Stomach smooth muscle (tissue), 2 donors: Measurements from ENCODE around the gene OLA1.

Experiments used
- H3K27ac ChIP-seq: one replicate; pipeline ENCODE4 v1.7.0; 2013; ENCODE audit warnings: mild to moderate bottlenecking, low read length, inconsistent platforms
- H3K27me3 ChIP-seq, 2 donors: one replicate each; pipeline ENCODE4 v1.7.0; 2013; ENCODE audit warnings: low read length in 2 of 2; ENCODE audit not compliant: insufficient read depth in 2 of 2, control insufficient read depth in 1 of 2
- H3K36me3 ChIP-seq, 2 donors: one replicate each; pipeline ENCODE4 v1.7.0; 2013; ENCODE audit warnings: low read length in 2 of 2; ENCODE audit not compliant: control insufficient read depth in 2 of 2, insufficient read depth in 2 of 2
- H3K4me1 ChIP-seq: one replicate; pipeline ENCODE4 v1.7.0; 2013; ENCODE audit warnings: low read length; ENCODE audit not compliant: control insufficient read depth, insufficient read depth
- H3K4me3 ChIP-seq, 2 donors: one replicate each; pipeline ENCODE4 v1.7.0; 2013; ENCODE audit warnings: low read length in 2 of 2
- H3K9ac ChIP-seq, 2 donors: one replicate each; pipeline ENCODE4 v1.7.0; 2013; ENCODE audit warnings: low read length in 2 of 2, mild to moderate bottlenecking in 1 of 2
- H3K9me3 ChIP-seq, 2 donors: one replicate each; pipeline ENCODE4 v1.7.0; 2013; ENCODE audit warnings: low read length in 2 of 2; ENCODE audit not compliant: control insufficient read depth in 2 of 2
- donor health status: healthy.
- donor health status: Pancreatic carcinoma.

The OLA1 gene

DNA sequence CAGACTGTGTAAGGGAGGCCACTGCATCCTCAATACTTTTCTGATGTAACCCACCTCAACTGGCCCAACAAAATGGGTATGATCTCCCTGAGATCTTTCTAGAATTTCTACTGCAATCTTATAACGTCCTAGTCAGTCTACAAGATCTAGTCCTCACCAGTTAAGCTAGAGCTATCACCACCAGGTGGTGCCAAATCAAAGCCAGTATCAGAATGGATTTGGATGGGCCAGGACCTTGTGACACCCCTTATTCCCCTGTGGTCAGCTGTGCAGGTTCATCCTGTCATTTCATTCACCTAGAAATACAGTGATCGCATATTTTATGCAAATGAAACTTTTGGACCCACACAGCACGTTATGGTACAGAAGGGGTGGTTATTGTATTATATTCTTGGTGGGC, 90.3 kb downstream of the OLA1 start:
- no peaks in the 10 kb centered on the region for H3K9me3 ChIP-seq
- no peaks in the 10 kb centered on the region for H3K4me1 ChIP-seq
- no peaks in the 10 kb centered on the region for H3K27me3 ChIP-seq
- no peak overlapping the region for H3K4me3 ChIP-seq
- H3K36me3 ChIP-seq: no peaks in the 10 kb centered on the region
- H3K9ac ChIP-seq: no peak overlapping the region
- no peak overlapping the region for H3K27ac ChIP-seq

DNA sequence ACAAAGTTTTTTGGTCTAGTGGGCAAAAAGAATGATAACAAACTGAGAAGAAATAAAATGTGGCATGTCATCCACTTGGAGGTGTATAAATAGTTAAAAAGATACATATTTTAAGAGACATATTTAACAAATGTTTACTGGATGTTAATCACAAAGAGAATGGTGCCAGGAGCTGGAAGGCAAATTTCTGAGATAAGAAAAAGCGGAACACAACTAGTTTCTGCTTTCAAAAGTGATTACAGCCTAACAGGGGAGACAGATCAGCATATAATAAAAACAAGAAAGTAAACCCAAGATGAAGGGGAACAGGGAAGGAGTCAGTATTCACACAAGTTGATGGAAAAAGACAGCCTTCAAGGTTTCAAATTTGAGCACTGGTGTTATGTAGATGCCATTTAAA, 91.3 kb downstream of the OLA1 start:
- Histone ChIP-seq H3K9ac (no peak overlapping the region), H3K4me1 (no peaks in the 10 kb centered on the region), H3K27me3 (no peaks in the 10 kb centered on the region), H3K36me3 (no peaks in the 10 kb centered on the region), H3K27ac (no peak overlapping the region), H3K4me3 (no peak overlapping the region), H3K9me3 (no peaks in the 10 kb centered on the region)

DNA sequence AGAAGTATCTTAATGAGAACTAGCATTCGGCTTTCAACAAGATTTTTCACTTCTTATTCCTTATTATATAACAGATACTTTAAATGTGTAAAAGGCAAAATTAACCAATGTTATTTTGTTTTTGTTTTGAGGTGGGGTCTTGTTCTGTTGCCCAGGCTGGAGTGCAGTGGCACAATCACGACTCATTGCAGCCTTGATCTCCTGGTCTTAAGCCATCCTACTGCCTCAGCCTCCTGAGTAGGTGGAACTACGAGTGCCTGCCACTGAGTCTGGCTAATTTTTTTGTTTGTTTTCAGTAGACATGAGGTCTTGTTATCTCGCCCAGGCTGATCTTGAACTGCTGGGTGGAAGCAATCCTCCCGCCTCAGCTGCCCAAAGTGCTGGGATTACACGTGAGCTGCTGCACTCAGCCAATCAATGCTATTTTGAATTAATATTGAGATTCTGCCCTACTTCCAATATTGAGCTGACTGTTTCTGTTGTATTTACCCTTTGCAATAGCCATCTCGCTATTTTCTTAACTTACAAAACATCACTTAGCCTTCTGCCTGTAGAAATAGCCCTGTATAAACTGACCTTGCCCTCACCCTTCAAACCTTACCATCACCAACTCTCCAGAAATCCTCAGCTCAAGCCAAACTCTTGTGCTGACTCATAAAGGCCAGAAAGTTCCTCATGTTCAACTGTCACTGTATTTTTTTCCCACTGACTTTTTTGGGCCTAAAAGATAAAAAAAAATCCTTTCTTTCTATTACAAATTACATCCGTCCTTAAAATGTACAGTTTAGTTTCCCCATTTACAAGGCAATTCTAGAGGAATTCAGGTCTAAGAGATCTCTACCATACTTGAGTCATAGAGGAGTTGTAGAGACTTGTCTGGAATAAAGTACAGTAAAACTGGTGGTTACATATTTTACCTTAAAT, 94.3 kb downstream of the OLA1 start:
- Histone ChIP-seq H3K4me1 (no peaks in the 10 kb centered on the region), H3K27ac (no peak overlapping the region)

DNA sequence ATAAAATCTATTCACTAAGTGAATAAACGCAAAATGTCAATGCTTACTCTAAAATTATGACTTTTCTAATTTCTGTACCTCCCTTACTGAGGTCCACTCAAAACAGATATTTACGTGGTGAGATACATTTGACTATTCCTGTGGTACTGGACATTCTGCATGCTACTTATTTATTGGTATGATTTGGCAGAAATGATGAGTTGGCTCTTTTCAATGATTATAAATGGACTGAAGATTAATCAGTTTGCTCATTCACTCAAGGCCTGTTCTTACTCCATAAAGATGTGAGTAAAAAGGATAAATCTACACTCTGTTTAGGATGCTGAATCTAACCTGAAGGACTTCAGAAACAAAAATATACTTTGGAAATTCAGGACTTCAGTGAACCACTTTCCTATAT, 98.8 kb downstream of the OLA1 start:
- H3K27ac ChIP-seq: no peak overlapping the region
- H3K27me3 ChIP-seq: no peaks in the 10 kb centered on the region
- H3K36me3 ChIP-seq: no peaks in the 10 kb centered on the region
- H3K9ac ChIP-seq: no peak overlapping the region
- no peak overlapping the region for H3K4me3 ChIP-seq
- H3K4me1 ChIP-seq: no peaks in the 10 kb centered on the region
- H3K9me3 ChIP-seq: no peaks in the 10 kb centered on the region

More for the DNA sequence above, 94.3 kb downstream of the OLA1 start:
- H3K4me3 ChIP-seq: no peak overlapping the region
- no peaks in the 10 kb centered on the region for H3K36me3 ChIP-seq
- no peaks in the 10 kb centered on the region for H3K9me3 ChIP-seq
- H3K9ac ChIP-seq: no peak overlapping the region
- H3K27me3 ChIP-seq: no peaks in the 10 kb centered on the region

DNA sequence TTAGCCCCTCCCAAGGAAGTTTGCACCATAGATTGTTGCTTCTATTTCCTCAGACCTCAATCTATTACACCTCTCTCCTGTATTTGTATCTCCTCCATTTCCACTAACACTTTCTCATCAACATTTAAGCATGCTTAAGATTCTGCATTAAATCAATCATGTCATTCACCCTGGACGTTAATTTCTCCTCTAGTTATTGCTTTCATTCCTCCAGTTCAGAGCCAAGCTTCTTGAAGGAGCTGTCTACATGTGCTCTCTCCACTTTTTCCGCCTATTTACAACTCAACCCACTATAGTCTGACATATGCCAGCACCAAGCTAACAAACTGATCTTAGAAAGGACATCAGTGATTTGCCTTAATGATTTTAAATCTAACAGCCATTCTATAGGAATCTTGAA, 99.5 kb downstream of the OLA1 start:
- Histone ChIP-seq H3K27me3 (no peaks in the 10 kb centered on the region), H3K9ac (no peak overlapping the region), H3K9me3 (no peaks in the 10 kb centered on the region), H3K36me3 (no peaks in the 10 kb centered on the region), H3K27ac (no peak overlapping the region), H3K4me3 (no peak overlapping the region), H3K4me1 (no peaks in the 10 kb centered on the region)

DNA sequence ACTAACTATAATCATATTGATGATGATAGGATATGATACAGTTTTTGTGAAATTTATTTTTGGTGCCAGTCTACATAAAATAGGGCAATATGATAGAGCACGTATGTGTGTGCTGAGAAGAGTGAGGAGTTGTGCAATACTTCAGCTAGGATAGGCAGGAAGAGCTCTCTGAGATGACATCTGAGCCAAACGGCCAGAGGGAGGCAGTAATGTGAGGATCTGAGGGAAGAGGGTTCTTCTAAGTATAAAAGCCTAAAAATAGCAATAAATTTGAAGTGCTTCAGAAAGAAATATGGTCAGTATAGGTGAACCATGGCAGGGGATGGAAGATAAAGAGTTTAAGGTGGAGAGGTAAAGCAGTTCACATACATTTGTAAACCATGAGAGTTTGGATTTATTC, 102.5 kb downstream of the OLA1 start:
- no peak overlapping the region for H3K27ac ChIP-seq
- H3K4me3 ChIP-seq: no peak overlapping the region
- no peaks in the 10 kb centered on the region for H3K36me3 ChIP-seq
- no peaks in the 10 kb centered on the region for H3K27me3 ChIP-seq
- H3K9me3 ChIP-seq: no peaks in the 10 kb centered on the region
- H3K9ac ChIP-seq: no peak overlapping the region
- no peaks in the 10 kb centered on the region for H3K4me1 ChIP-seq

DNA sequence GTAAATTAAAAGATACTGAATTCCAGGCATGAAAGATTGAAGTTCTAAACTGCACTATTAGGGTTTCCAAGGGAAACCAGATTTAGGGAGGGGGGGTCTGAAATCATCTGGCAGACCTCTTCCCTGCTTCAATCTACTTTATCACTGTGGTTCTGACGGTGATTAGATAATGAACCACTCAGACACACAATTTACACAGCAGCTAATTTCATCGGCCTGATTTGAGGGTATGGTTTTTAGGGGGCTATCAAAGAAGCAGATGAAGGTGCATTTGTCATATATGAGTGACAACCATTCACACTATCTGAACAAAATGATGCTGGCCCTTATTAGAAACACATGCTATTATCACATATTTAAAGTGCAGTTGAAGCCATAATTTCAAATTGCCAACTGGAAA, 106.0 kb downstream of the OLA1 start:
- Histone ChIP-seq H3K4me3 (no peak overlapping the region), H3K27ac (no peak overlapping the region), H3K36me3 (peaks cover 0 to 3% of the 10 kb centered on the region in 2 donors), H3K27me3 (no peaks in the 10 kb centered on the region), H3K4me1 (no peaks in the 10 kb centered on the region), H3K9me3 (no peaks in the 10 kb centered on the region), H3K9ac (no peak overlapping the region)

DNA sequence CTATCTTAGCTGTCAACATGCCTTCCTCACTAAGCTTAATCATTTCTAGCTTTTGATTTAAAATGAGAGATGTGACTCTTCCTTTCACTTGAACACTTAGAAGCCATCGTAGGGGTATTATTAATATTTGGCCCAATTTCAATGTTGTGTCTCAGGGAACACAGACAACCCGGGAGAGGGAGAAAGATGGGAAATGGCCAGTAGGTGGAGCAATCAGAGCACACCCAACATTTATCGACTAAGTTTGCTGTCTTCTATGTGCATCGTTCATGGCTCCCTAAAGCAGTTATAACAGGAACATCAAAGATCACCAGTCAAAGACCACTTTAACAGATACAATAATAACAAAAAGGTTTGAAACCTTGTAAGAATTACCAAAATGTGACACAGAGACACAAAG, 110.2 kb downstream of the OLA1 start:
- Histone ChIP-seq H3K9ac (no peak overlapping the region), H3K36me3 (peaks cover 0 to 3% of the 10 kb centered on the region in 2 donors), H3K27ac (no peak overlapping the region), H3K4me3 (no peak overlapping the region), H3K9me3 (no peaks in the 10 kb centered on the region), H3K27me3 (no peaks in the 10 kb centered on the region), H3K4me1 (no peaks in the 10 kb centered on the region)

DNA sequence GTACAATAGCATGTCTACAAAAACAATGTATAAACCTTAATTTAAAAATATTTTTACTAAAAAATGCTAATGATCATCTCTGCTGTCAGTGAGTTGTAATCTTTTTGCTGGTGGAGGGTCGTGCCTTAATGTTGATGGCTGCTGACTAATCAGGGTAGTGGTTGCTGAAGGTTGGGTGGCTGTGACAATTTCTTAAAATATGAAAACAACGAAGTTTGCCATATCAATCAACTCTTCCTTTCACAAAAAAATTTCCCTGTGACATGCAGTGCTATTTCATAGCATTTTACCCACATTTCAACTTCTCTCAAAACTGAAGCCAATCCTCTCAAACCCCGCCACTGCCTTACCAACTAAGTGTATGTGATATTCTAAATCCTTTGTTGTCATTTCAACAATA, 112.4 kb downstream of the OLA1 start:
- peaks cover 0 to 3% of the 10 kb centered on the region in 2 donors for H3K36me3 ChIP-seq

DNA sequence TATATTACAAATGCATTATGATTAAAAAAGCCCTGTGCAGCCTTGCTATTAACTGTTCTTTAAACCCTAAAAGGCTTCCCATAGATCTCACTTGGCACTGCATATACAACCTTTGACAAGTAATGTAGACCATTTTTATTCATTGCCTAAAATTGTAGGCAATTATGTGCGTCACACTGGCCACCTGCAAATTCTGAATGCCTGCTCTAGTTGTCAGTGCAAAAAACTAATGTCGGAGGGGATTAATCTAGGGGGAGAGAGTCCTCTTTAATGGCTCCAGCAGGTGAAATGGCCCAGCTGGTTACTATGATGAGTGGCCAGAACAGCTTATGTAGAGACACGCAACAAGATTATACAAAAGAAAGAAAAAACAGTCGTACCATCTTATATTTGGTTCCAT, 123.2 kb downstream of the OLA1 start:
- Histone ChIP-seq H3K27me3 (no peaks in the 10 kb centered on the region), H3K4me3 (no peak overlapping the region), H3K9me3 (no peaks in the 10 kb centered on the region), H3K4me1 (no peaks in the 10 kb centered on the region), H3K36me3 (no peaks in the 10 kb centered on the region), H3K9ac (no peak overlapping the region), H3K27ac (no peak overlapping the region)

More for the DNA sequence above, 112.4 kb downstream of the OLA1 start:
- H3K9ac ChIP-seq: no peak overlapping the region
- H3K9me3 ChIP-seq: no peaks in the 10 kb centered on the region
- H3K27ac ChIP-seq: no peak overlapping the region
- H3K4me1 ChIP-seq: no peaks in the 10 kb centered on the region
- no peaks in the 10 kb centered on the region for H3K27me3 ChIP-seq
- no peak overlapping the region for H3K4me3 ChIP-seq

DNA sequence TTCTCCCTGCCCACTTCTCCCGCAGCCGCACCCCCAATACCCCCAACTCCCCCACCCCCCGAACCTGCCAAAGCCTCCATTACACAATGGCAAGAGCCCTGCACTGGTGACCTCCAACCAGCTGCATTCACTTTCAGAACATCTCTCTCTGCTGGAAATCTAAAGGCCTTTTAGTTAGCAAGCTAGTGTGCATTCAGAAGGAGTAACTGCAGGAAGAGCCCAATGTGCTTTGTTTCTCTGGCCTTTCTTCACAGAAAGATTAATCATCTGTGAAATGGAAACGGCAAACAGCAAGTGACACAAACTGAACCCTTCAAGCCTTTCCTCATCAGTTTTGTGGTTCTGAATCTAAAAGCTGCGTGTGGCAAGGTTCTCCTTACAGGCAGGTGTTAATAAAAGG, 124.2 kb downstream of the OLA1 start:
- Histone ChIP-seq H3K9me3 (no peaks in the 10 kb centered on the region), H3K27me3 (no peaks in the 10 kb centered on the region), H3K4me1 (no peaks in the 10 kb centered on the region), H3K4me3 (no peak overlapping the region), H3K36me3 (no peaks in the 10 kb centered on the region), H3K9ac (no peak overlapping the region), H3K27ac (no peak overlapping the region)
